Renal cortex interstitium (tissue), 11 donors: ENCODE data around the gene AGBL1. TPM values are rescaled to one million over a fixed set of nuclear protein-coding genes. Genes with fewer than 3 reads are reported as not detected.

Source experiments
- DNase-seq, 11 donors: peaks; one replicate each; pipeline ENCODE4 v3.0.0-alpha.2; 2013; ENCODE audit warnings: low read depth in 9 of 11, low spot score in 4 of 11; ENCODE audit errors: extremely low read depth in 1 of 11
- polyA plus RNA-seq, 3 donors: library from polyadenylated mRNA; unstranded; fragments of 120-200 nt; gene quantifications; one replicate each; pipeline ENCODE4 v1.2.1, GENCODE V29; 2013; ENCODE audit not compliant: insufficient read length in 3 of 3

Gene AGBL1
- polyA plus RNA-seq, 3 donors, result 0.16 to 0.26 (median 0.17) TPM

DNA sequence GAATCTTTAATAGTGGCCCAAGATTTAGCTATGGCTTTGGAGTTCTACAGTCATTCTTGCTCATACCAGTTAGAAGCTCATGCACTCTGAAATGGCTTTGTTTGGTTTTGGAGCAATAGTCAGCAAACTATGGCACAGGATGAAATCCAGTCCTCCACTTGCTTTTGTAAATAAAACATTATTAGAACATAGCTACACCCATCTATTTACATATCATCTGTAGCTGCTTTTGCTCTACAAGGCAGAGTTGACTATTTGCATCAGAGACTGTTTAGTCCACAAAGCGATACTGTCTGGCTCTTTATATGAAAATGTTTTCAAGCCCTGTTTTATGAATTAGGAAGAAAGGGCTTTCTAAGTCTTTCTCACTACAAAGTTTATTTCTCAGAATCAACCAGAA, 716.9 kb downstream of the AGBL1 start:
- no peak for DNase-seq

- no peak for DNase-seq
Observed at GRCh38 chr15:86797135-86797534, 717.5 kb downstream of the AGBL1 start.

- DNase-seq, result no peak
Observed at GRCh38 chr15:86799226-86799625, 719.6 kb downstream of the AGBL1 start.

- DNase-seq, result no peak
Observed at GRCh38 chr15:86802244-86802643, 722.6 kb downstream of the AGBL1 start.

GRCh38 chr15:86804406-86804805, 724.7 kb downstream of the AGBL1 start:
- DNase-seq, result no peak

GRCh38 chr15:86810329-86810728, 730.7 kb downstream of the AGBL1 start:
- no peak for DNase-seq

DNA sequence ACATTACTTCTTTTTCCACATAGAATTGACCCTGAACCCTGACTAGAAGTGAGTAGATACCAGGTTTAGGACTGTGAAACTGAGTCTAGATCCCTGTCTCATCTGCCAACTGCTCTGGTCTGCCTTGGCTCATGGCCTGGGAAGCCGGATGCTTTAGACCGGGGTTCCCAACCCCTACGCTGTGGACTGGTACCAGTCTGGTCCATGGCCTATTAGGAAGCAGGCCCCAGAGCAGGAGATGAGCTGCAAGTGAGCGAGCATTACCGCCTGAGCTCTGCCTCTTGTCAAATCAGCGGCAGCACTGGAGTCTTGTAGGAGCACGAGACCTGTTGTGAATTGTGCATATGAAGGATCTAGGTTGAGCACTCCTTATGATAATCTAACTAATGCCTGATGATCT, 734.2 kb downstream of the AGBL1 start:
- no peak for DNase-seq

DNA sequence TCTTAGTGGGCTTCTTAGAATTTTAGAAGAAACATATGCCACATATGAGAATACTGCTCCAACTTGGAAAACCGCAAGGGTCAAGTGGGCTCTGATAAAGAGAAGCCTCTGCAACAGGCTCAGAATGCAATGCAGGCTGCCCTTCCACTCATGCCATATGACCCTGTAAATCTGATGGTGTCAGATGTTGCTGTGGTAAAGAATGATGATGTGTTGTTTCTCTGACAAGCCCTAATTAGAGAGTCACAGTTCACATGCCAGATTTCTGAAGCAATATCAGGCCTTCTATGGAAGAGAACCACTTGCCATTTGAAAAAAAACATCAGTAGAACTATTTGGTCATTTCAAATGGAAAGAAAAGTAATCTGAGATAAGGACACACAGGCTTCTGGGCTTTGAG, 749.6 kb downstream of the AGBL1 start:
- no peak for DNase-seq

- DNase-seq, result no peak
Observed at GRCh38 chr15:86830304-86830703, 750.6 kb downstream of the AGBL1 start.

DNA sequence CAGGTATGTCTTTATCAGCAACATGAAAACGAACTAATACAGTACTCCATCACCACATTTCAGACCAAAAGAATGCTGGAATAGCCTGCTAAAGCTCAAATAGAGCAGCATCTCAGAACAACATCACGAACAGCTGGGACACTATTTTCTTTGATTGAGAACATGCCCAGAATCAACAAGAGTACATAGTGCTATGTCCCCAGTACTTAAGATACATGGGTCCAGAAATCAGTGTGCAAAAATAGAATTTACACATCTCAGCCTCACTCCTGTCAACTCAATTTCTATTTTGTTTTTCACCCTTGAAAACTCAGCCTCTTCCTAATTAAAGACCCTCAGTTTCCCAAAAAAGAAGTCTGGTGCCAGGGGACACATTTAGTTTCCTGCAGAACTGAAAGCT, 753.9 kb downstream of the AGBL1 start:
- no peak for DNase-seq

- DNase-seq, result no peak
Observed at GRCh38 chr15:86834115-86834863, 754.6 kb downstream of the AGBL1 start.

- DNase-seq, result peak in 10 of 11 donors; percentile 15 to 56 (median 24)
Observed at GRCh38 chr15:86837294-86838061, 757.8 kb downstream of the AGBL1 start.

DNA sequence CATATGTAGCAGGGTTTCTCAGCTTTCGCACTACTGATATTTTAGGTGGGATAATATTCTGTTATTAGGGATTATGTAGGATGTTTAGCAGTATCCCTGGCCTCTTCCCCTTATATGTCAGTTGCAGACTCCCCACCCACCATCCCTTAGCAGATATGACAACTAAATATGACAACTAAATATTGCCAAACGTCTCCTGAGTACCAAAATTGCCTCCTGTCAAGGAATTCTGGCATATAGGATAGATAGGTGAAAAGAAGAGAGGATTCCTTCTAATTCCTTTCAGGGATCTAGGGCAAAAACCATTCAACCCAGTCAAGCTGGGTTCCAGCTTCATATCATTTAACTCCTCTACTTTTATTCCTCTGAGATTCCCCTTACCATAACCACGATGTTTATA, 759.8 kb downstream of the AGBL1 start:
- no peak for DNase-seq

DNA sequence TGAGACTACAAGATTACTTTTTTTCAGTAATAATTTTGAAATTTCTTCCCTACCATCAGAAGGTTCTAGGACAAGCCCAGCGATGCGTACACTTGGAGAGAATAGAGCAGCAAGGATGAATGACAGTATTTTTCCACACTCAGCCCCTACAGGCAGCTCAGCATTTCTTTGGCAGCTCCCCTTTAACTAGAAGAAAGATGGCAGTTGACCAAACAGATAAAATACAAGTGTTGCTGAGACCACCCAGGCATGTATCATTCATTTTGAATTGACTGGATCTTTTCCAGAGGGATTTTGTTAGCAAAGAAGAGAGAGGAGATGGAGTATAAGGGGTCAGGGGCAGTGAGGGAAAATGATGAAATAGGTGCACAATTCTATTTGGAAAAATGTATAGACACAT, 761.3 kb downstream of the AGBL1 start:
- no peak for DNase-seq

DNA sequence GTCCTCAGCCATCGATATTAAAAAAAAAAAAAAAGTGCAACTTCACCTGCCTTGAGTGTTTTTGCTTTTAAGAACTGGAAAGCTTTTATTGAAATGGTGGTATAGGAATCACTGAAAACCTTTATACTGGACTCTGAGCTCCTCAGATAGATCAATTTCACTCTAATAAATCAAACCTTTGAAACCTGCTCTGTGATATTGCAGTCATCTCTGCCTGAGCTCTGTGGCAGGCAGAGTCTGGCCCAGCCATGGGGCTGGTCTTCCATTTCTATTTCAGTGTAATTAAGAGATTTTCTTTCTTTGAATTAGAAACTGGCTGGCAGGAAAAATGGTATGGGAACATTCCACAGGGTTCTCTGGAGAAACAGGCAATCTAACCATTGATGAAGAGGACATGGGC, 762.5 kb downstream of the AGBL1 start:
- no peak for DNase-seq

DNA sequence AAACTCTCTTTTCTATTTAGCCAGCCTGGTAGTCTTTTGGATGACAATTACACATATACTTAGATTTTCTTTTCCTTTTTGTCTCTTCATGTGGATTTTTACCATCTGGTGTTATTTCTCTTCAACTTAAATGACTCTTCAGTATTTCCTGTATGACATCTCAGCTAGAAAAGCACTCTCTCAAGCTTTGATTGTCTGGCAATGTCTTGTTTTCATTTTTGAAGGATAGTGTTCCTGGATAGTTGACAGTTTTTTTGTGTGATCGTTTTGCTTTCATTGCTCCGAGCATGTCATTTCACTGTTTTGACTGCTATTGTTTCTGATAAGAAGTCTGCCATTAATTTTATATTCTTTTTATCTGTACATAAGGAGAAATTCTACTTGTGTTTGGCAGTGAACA, 766.4 kb downstream of the AGBL1 start:
- no peak for DNase-seq

GRCh38 chr15:86849136-86849535, 769.5 kb downstream of the AGBL1 start:
- no peak for DNase-seq

- DNase-seq, result no peak
Observed at GRCh38 chr15:86849558-86850285, 770.1 kb downstream of the AGBL1 start.

DNA sequence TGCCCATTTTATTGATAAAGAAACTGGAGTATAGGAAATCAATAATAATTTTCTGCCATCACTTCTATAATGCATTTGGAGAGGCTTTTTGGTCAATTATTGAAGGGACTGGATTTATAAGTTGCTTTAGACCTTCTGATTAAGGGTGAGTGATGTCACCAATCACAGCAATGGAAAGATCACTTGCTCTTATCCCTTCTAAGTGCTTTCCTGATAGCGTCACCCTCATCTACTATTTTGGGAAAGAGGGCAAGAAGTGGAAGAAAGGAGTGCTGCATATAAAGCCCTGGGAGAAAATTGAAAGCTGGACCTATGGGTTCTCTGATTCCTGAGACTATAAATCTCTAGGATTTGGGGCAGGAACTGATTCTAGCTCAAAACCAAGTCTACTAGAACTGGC, 771.3 kb downstream of the AGBL1 start:
- no peak for DNase-seq

DNA sequence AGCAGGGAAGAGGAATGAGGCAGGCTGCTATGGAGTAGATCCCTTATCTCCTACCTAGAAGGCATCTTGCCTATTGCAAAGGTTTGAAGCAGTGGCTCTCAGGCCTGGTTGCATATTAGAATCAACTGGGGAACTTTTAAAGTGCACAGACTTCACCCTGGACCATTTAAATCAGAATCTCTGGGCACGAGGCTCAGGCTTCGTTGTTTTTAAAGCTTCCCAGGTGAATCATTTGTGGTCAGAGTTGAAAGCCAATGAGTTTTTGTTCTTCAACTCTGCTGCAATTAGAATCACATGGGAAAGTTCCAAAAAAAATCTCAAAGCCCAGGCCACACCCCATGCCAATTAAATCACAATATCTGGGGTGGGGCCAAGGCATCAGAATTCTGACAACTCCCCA, 773.1 kb downstream of the AGBL1 start:
- DNase-seq, result no peak
